HG03457 (cell line): ENCODE results near the gene SDK1.
"Not testable (repeated sequence)": the region's sequence is repeated elsewhere in the genome, so short reads cannot be mapped to it uniquely, and the experiment has no call there.

Experiments
- ATAC-seq: cut with Tn5 transposase; IDR thresholded peaks from one replicate; pipeline ENCODE4 v1.9.1; 2021; ENCODE audit warnings: moderate number of reproducible peaks; ENCODE audit not compliant: unreplicated experiment

SDK1 gene

GRCh38 chr7:4203626-4204512, 902.8 kb downstream of the SDK1 start:
- ATAC-seq = no peak

- ATAC-seq = no peak
Measured at GRCh38 chr7:4204513-4205165, 903.6 kb downstream of the SDK1 start.

GRCh38 chr7:4205828-4206227, 904.8 kb downstream of the SDK1 start:
- ATAC-seq = no peak

GRCh38 chr7:4207011-4207410, 906.0 kb downstream of the SDK1 start:
- no peak for ATAC-seq

- ATAC-seq = no peak
Measured at GRCh38 chr7:4208086-4208485, 907.0 kb downstream of the SDK1 start.

GRCh38 chr7:4208586-4208985, 907.5 kb downstream of the SDK1 start:
- no peak for ATAC-seq

GRCh38 chr7:4209126-4209525, 908.1 kb downstream of the SDK1 start:
- ATAC-seq = no peak

GRCh38 chr7:4209966-4210365, 908.9 kb downstream of the SDK1 start:
- no peak for ATAC-seq

- no peak for ATAC-seq
Measured at GRCh38 chr7:4210821-4211220, 909.8 kb downstream of the SDK1 start.

GRCh38 chr7:4211261-4211660, 910.2 kb downstream of the SDK1 start:
- ATAC-seq = no peak

- ATAC-seq = no peak
Measured at GRCh38 chr7:4212376-4212775, 911.3 kb downstream of the SDK1 start.

GRCh38 chr7:4214291-4215155, 913.5 kb downstream of the SDK1 start:
- no peak for ATAC-seq

GRCh38 chr7:4215176-4215720, 914.2 kb downstream of the SDK1 start:
- no peak for ATAC-seq

GRCh38 chr7:4216016-4216415, 915.0 kb downstream of the SDK1 start:
- no peak for ATAC-seq

GRCh38 chr7:4217126-4217660, 916.1 kb downstream of the SDK1 start:
- not testable (repeated sequence) for ATAC-seq

GRCh38 chr7:4218481-4218880, 917.4 kb downstream of the SDK1 start:
- no peak for ATAC-seq

GRCh38 chr7:4220011-4220410, 919.0 kb downstream of the SDK1 start:
- no peak for ATAC-seq

GRCh38 chr7:4221043-4221442, 920.0 kb downstream of the SDK1 start:
- ATAC-seq = no peak

GRCh38 chr7:4222676-4223075, 921.6 kb downstream of the SDK1 start:
- ATAC-seq = no peak

GRCh38 chr7:4225361-4225771, 924.3 kb downstream of the SDK1 start:
- ATAC-seq = no peak
